WERI-Rb-1 (cell line): ENCODE data around the gene ASCL5.

Source experiments
- DNase-seq: peaks from one replicate; pipeline ENCODE4 v3.0.0-alpha.2; 2020
- H3K27ac ChIP-seq: fragments of 250-450 bp; sonication (Bioruptor Pico); 2 replicates; pipeline ENCODE4 v1.5.1; 2020; ENCODE audit warnings: mild to moderate bottlenecking, moderate library complexity
- H3K27me3 ChIP-seq: fragments of 250-450 bp; sonication (Bioruptor Pico); 2 replicates; pipeline ENCODE4 v1.5.1; 2021; ENCODE audit warnings: mild to moderate bottlenecking, low read depth, moderate library complexity; ENCODE audit not compliant: insufficient read depth, severe bottlenecking
- H3K36me3 ChIP-seq: fragments of 250-450 bp; sonication (Bioruptor Pico); 2 replicates; pipeline ENCODE4 v1.5.1; 2020; ENCODE audit warnings: mild to moderate bottlenecking, moderate library complexity
- H3K4me3 ChIP-seq: 2 replicates; pipeline ENCODE4 v1.5.1; 2011; ENCODE audit warnings: low read depth, mild to moderate bottlenecking, control low read depth, low read length
- H3K9me3 ChIP-seq: fragments of 250-450 bp; sonication (Bioruptor Pico); 2 replicates; pipeline ENCODE4 v1.5.1; 2021; ENCODE audit warnings: mild to moderate bottlenecking, moderate library complexity; ENCODE audit not compliant: severe bottlenecking
- TF ChIP-seq, protein P1 (sequence below): IDR thresholded peaks from 2 replicates; pipeline ENCODE4 v1.5.1; 2011; ENCODE audit warnings: low read depth, mild to moderate bottlenecking, control low read depth, inconsistent platforms, low read length

Gene ASCL5

DNA sequence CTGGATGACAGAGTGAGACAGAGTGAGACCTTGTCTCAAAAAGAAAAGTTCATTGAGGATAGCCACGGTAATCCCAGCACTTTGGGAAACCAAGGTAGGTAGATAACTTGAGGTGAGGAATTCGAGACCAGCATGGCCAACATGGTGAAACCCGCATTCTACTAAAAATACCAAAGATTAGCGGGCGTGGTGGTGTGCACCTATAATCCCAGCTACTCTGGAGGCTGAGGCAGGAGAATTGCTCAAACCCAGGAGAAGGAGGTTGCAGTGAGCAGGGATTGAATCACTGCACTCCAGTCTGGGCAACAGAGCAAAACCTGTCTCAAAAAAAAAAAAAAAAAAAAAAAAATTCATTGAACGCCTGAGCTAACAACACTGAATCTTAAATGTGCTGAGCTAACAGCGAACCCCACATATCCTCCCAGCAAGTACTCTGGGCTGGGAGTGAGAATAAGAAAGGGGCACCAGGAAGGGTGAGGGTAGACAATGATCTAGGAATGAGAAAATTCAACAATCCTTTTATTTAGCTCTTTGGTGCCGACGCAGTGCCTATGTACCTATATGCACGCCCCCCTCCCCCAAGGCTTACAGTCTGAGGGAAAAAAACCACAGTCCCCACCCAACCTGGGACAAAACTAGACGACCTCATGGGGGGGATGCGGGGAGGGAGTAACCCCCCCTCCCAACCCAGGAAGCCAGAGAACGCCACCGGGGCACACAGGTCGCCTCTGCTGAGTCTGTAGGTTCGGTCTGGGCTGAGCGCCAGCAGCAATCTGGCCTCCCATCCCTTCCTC, 13.3 kb downstream of the ASCL5 start:
- H3K4me3 ChIP-seq = peak overlapping the region; percentile 60
- H3K27me3 ChIP-seq = no peaks in the 10 kb centered on the region
- peak overlapping the region; percentile 69 for H3K27ac ChIP-seq
- H3K9me3 ChIP-seq = no peaks in the 10 kb centered on the region
- H3K36me3 ChIP-seq = no peaks in the 10 kb centered on the region
- TF ChIP-seq, protein P1, sequence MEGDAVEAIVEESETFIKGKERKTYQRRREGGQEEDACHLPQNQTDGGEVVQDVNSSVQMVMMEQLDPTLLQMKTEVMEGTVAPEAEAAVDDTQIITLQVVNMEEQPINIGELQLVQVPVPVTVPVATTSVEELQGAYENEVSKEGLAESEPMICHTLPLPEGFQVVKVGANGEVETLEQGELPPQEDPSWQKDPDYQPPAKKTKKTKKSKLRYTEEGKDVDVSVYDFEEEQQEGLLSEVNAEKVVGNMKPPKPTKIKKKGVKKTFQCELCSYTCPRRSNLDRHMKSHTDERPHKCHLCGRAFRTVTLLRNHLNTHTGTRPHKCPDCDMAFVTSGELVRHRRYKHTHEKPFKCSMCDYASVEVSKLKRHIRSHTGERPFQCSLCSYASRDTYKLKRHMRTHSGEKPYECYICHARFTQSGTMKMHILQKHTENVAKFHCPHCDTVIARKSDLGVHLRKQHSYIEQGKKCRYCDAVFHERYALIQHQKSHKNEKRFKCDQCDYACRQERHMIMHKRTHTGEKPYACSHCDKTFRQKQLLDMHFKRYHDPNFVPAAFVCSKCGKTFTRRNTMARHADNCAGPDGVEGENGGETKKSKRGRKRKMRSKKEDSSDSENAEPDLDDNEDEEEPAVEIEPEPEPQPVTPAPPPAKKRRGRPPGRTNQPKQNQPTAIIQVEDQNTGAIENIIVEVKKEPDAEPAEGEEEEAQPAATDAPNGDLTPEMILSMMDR = no peak
- DNase-seq = no peak

DNA sequence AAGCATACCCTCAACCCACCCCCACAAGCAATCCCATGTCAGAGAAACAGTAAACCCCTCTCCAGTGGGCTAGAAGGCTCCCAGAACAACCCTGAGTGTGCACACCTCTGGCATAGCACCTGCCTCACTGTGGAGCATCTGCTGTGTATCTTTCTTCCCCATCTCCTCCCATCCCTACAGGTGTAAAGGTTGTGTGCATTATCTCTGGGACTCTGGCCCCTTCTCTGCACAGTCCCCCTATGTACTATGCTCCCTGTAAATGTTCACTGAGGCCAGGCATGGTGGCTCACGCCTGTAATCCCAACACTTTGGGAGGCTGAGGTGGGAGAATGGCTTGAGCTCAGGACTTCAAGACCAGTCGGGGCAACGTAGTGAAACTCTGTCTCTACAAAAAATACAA, 14.1 kb downstream of the ASCL5 start:
- DNase-seq = no peak
- TF ChIP-seq, protein P1 = no peak
- no peaks in the 10 kb centered on the region for H3K9me3 ChIP-seq

GRCh38 chr1:201112173-201112731, 14.7 kb downstream of the ASCL5 start, which contains the start of gene CACNA1S:
CACNA1S (minus strand) TSS chr1:201112426; CDS start chr1:201112339, 87 bp downstream.
- TF ChIP-seq, protein P1 = no peak
- no peaks in the 10 kb centered on the region for H3K27me3 ChIP-seq

More for the DNA sequence above, 14.1 kb downstream of the ASCL5 start:
- Histone ChIP-seq H3K27me3 (no peaks in the 10 kb centered on the region), H3K4me3 (no peak overlapping the region), H3K27ac (peak overlapping the region; percentile 63), H3K36me3 (no peaks in the 10 kb centered on the region)

GRCh38 chr1:201111672-201112071, 15.3 kb downstream of the ASCL5 start:
- no peak for DNase-seq
- Histone ChIP-seq H3K4me3 (no peak overlapping the region; the same call in 1 of the 2 replicates), H3K36me3 (no peaks in the 10 kb centered on the region), H3K9me3 (no peaks in the 10 kb centered on the region), H3K27me3 (no peaks in the 10 kb centered on the region), H3K27ac (peak overlapping the region; percentile 63)
- TF ChIP-seq, protein P1 = no peak

More at GRCh38 chr1:201112173-201112731, 14.7 kb downstream of the ASCL5 start, which contains the start of gene CACNA1S:
- Histone ChIP-seq H3K36me3 (no peaks in the 10 kb centered on the region), H3K4me3 (peak within 1 kb of the TSS; percentile 6), H3K27ac (peak within 1 kb of the TSS; percentile 63), H3K9me3 (no peaks in the 10 kb centered on the region)
- DNase-seq = peak; percentile 100

GRCh38 chr1:201111156-201111555, 15.8 kb downstream of the ASCL5 start:
- Histone ChIP-seq H3K36me3 (no peaks in the 10 kb centered on the region), H3K27ac (no peak overlapping the region), H3K9me3 (no peaks in the 10 kb centered on the region), H3K4me3 (no peak overlapping the region), H3K27me3 (no peaks in the 10 kb centered on the region)
- DNase-seq = no peak
- TF ChIP-seq, protein P1 = no peak
